ENCODE measurements around the gene ZBTB12.

Gene ZBTB12

DNA sequence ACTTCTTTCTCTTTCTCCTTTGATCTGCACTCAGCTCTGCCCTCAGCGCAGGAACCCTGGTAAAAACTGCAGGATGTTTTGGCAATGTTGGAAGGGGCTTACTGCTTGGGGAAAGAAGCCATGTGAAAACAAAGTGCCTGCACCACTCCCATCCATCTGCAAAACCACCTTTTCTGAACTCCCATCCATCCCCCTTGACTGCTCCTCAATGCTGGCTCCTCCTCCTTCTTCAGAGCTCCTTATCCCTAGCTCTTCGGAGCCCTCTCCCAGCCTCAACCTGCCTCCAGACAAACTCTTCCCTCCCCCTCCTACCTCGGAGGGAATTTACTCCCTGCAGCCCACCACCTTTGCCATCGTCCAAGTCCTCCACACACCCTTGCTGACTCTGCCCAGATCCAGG, 4.2 kb upstream of the ZBTB12 start:
- no peak overlapping the region for H3K27ac ChIP-seq (ENCODE audit: extremely low read depth, low read depth, low read length)
- no peaks in the 10 kb centered on the region for H3K36me3 ChIP-seq (ENCODE audit: control insufficient read depth in 2 of 2, insufficient read depth in 1 of 2, low read length in 2 of 2)
- no peak overlapping the region for H3K4me3 ChIP-seq (ENCODE audit: low read depth, low read length)
- CTCF ChIA-PET: interaction anchor here (0.7 to 1.4 kb wide), 2 partner anchors 100 to 142 kb away, joined by 3 to 7 read pairs; no protein-coding TSS in a partner anchor
- TF ChIP-seq ZNF549 (tag by site-specific recombination; IDR thresholded peaks at IDR 0.05): no peak
- TF ChIP-seq ZBTB17 (tag by site-specific recombination; IDR thresholded peaks at IDR 0.05): peak; percentile 67
- no peak for TF ChIP-seq ZNF112 (tag by site-specific recombination; IDR thresholded peaks at IDR 0.05)
- 0 out of 2 replicates have a peak, but pooled peaks have one; percentile 26 for TF ChIP-seq ZNF223 (tag by site-specific recombination; IDR thresholded peaks at IDR 0.05)
- POLR2A ChIA-PET: no interaction called here
- H3K4me1 ChIP-seq (ENCODE audit: control insufficient read depth, insufficient read depth, low read length): peaks cover 9% of the 10 kb centered on the region; the same call in 1 of the 2 replicates
- no peaks in the 10 kb centered on the region for H3K9me3 ChIP-seq (ENCODE audit: control insufficient read depth, insufficient read depth, low read depth, low read length)

DNA sequence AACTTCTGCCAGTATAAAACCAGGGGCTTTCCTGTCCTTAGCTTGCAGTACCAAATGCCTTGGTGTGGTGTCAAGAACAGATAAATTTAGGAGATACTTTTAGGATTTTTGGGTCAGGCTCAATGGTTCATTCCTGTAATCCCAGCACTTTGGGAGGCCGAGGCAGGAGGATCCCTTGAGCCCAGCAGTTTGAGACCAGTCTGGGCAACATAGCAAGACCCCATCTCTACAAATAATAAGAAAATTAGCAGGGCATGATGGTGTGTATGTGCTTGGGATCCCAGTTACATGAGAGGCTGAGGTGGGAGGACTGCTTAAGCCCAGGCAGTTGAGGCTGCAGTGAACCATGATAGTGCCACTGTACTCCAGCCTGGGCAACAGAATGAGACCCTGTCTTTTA, 3.2 kb upstream of the ZBTB12 start:
- CTCF ChIA-PET: interaction anchor here (0.6 to 3.8 kb wide), 4 partner anchors 16 to 143 kb away, joined by 3 to 29 read pairs (median 6); no protein-coding TSS in a partner anchor
- POLR2A ChIA-PET: interaction anchor here (1.2 kb wide), 1 partner anchor 47 kb away, joined by 3 read pairs; no protein-coding TSS in a partner anchor
- no peaks in the 10 kb centered on the region for H3K9me3 ChIP-seq (ENCODE audit: control insufficient read depth, insufficient read depth, low read depth, low read length)
- no peak overlapping the region for H3K27ac ChIP-seq (ENCODE audit: extremely low read depth, low read depth, low read length)
- H3K4me3 ChIP-seq (ENCODE audit: low read depth, low read length): no peak overlapping the region
- peaks cover 9% of the 10 kb centered on the region; the same call in 1 of the 2 replicates for H3K4me1 ChIP-seq (ENCODE audit: control insufficient read depth, insufficient read depth, low read length)
- no peaks in the 10 kb centered on the region for H3K36me3 ChIP-seq (ENCODE audit: control insufficient read depth in 2 of 2, insufficient read depth in 1 of 2, low read length in 2 of 2)
- TF ChIP-seq ZNF354C (tag by site-specific recombination; IDR thresholded peaks at IDR 0.05; ENCODE audit: borderline replicate concordance, low read depth) (no peak), FEZF1 (tag by site-specific recombination; IDR thresholded peaks at IDR 0.05) (no peak), ZNF529 (tag by site-specific recombination; IDR thresholded peaks at IDR 0.05; ENCODE audit: insufficient replicate concordance) (no peak), ZBTB21 (tag by site-specific recombination; IDR thresholded peaks at IDR 0.05) (no peak), ZNF292 (tag by site-specific recombination; IDR thresholded peaks at IDR 0.05; ENCODE audit: borderline replicate concordance, low read depth) (no peak), ZNF121 (tag by site-specific recombination; IDR thresholded peaks at IDR 0.05) (peak; percentile 81)
- TF ChIP-seq, protein P1, sequence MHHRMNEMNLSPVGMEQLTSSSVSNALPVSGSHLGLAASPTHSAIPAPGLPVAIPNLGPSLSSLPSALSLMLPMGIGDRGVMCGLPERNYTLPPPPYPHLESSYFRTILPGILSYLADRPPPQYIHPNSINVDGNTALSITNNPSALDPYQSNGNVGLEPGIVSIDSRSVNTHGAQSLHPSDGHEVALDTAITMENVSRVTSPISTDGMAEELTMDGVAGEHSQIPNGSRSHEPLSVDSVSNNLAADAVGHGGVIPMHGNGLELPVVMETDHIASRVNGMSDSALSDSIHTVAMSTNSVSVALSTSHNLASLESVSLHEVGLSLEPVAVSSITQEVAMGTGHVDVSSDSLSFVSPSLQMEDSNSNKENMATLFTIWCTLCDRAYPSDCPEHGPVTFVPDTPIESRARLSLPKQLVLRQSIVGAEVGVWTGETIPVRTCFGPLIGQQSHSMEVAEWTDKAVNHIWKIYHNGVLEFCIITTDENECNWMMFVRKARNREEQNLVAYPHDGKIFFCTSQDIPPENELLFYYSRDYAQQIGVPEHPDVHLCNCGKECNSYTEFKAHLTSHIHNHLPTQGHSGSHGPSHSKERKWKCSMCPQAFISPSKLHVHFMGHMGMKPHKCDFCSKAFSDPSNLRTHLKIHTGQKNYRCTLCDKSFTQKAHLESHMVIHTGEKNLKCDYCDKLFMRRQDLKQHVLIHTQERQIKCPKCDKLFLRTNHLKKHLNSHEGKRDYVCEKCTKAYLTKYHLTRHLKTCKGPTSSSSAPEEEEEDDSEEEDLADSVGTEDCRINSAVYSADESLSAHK (tag by site-specific recombination; IDR thresholded peaks at IDR 0.05): no peak
- TF ChIP-seq, protein P2, sequence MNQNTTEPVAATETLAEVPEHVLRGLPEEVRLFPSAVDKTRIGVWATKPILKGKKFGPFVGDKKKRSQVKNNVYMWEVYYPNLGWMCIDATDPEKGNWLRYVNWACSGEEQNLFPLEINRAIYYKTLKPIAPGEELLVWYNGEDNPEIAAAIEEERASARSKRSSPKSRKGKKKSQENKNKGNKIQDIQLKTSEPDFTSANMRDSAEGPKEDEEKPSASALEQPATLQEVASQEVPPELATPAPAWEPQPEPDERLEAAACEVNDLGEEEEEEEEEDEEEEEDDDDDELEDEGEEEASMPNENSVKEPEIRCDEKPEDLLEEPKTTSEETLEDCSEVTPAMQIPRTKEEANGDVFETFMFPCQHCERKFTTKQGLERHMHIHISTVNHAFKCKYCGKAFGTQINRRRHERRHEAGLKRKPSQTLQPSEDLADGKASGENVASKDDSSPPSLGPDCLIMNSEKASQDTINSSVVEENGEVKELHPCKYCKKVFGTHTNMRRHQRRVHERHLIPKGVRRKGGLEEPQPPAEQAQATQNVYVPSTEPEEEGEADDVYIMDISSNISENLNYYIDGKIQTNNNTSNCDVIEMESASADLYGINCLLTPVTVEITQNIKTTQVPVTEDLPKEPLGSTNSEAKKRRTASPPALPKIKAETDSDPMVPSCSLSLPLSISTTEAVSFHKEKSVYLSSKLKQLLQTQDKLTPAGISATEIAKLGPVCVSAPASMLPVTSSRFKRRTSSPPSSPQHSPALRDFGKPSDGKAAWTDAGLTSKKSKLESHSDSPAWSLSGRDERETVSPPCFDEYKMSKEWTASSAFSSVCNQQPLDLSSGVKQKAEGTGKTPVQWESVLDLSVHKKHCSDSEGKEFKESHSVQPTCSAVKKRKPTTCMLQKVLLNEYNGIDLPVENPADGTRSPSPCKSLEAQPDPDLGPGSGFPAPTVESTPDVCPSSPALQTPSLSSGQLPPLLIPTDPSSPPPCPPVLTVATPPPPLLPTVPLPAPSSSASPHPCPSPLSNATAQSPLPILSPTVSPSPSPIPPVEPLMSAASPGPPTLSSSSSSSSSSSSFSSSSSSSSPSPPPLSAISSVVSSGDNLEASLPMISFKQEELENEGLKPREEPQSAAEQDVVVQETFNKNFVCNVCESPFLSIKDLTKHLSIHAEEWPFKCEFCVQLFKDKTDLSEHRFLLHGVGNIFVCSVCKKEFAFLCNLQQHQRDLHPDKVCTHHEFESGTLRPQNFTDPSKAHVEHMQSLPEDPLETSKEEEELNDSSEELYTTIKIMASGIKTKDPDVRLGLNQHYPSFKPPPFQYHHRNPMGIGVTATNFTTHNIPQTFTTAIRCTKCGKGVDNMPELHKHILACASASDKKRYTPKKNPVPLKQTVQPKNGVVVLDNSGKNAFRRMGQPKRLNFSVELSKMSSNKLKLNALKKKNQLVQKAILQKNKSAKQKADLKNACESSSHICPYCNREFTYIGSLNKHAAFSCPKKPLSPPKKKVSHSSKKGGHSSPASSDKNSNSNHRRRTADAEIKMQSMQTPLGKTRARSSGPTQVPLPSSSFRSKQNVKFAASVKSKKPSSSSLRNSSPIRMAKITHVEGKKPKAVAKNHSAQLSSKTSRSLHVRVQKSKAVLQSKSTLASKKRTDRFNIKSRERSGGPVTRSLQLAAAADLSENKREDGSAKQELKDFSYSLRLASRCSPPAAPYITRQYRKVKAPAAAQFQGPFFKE (tag by site-specific recombination; IDR thresholded peaks at IDR 0.05; ENCODE audit: borderline replicate concordance): no peak
- TF ChIP-seq, protein P3, sequence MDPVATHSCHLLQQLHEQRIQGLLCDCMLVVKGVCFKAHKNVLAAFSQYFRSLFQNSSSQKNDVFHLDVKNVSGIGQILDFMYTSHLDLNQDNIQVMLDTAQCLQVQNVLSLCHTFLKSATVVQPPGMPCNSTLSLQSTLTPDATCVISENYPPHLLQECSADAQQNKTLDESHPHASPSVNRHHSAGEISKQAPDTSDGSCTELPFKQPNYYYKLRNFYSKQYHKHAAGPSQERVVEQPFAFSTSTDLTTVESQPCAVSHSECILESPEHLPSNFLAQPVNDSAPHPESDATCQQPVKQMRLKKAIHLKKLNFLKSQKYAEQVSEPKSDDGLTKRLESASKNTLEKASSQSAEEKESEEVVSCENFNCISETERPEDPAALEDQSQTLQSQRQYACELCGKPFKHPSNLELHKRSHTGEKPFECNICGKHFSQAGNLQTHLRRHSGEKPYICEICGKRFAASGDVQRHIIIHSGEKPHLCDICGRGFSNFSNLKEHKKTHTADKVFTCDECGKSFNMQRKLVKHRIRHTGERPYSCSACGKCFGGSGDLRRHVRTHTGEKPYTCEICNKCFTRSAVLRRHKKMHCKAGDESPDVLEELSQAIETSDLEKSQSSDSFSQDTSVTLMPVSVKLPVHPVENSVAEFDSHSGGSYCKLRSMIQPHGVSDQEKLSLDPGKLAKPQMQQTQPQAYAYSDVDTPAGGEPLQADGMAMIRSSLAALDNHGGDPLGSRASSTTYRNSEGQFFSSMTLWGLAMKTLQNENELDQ (tag by site-specific recombination; IDR thresholded peaks at IDR 0.05; ENCODE audit: low read depth): no peak
